Measurements from ENCODE around the gene ROPN1B.
"Not testable (repeated sequence)": the region's sequence is repeated elsewhere in the genome, so short reads cannot be mapped to it uniquely, and the experiment has no call there.

ROPN1B gene

GRCh38 chr3:125968701-125969592, at the start of gene ROPN1B:
Gene ROPN1B, plus strand, starts transcription at chr3:125969178. Its CDS starts 2,877 bp downstream, at chr3:125972055.
- DNase-seq (ENCODE audit: insufficient read length, low spot score) = not testable (repeated sequence)
- FAIRE-seq = peak; percentile 85

GRCh38 chr3:125920191-125920590, 48.8 kb upstream of the ROPN1B start:
- FAIRE-seq; DNase-seq (ENCODE audit: insufficient read length, low spot score): not testable (repeated sequence)

DNA sequence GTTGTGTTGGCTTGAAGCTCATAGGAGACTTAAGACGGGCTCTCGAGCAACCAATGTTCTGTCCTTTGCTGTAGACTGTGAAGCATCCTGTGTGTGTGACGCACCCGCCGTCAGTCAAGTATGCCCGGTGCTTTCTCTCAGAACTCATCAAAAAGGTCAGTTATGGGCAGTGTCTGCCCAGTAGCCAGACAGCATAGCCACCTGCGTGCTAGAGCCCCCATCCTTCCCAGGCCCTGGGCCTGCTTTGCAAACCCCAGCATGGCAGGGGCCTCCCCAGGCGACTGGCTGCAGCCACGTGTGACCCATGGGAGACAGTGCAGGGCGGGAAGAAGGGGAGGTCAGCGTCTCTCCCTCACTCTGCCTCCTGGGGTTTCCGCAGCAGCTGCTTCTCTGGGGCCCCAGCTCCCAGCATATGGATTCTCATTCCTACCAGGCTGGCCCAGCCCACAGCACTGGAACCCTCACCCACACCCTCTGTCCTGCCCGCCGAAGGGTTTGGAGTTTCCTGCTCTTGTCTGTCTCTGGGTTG, 48.2 kb upstream of the ROPN1B start:
- DNase-seq (ENCODE audit: insufficient read length, low spot score) = not testable (repeated sequence)

GRCh38 chr3:125921712-125922111, 47.3 kb upstream of the ROPN1B start:
- FAIRE-seq; DNase-seq (ENCODE audit: insufficient read length, low spot score): not testable (repeated sequence)

More for the DNA sequence above, 48.2 kb upstream of the ROPN1B start:
- not testable (repeated sequence) for FAIRE-seq

DNA sequence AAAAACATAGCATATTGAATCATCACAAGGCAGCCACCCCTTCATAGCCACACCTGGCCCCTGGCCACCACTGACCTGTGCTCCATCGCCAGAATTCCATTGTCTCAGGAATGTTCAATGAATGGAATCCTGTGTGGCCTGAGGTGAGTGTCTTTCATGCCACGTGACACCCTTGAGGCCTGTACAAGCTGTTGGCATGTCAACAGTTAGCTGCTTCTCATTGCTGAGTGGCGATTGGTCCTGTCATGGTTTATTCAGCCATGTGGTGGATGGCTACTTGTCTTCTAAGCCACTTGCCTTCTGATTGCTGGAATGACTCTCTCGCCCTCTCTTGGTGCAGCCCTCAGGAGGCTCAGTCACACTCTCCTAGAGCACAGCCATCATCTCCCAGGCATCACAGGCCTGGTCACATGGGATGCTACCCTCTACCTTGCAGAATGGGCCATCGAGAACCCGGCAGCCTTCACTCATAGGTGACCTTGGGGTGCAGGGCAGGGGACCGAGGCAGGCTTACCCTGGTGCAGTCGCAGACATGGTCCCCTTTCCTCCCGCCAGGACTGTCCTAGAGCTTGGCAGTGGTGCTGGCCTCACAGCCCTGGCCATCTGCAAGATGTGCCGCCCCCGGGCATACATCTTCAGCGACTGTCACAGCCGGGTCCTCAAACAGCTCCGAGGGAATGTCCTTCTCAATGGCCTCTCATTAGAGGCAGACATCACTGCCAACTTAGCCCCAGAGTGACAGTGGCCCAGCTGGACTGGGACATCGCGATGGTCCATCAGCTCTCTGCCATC, 45.5 kb upstream of the ROPN1B start:
- DNase-seq (ENCODE audit: insufficient read length, low spot score); FAIRE-seq: not testable (repeated sequence)

DNA sequence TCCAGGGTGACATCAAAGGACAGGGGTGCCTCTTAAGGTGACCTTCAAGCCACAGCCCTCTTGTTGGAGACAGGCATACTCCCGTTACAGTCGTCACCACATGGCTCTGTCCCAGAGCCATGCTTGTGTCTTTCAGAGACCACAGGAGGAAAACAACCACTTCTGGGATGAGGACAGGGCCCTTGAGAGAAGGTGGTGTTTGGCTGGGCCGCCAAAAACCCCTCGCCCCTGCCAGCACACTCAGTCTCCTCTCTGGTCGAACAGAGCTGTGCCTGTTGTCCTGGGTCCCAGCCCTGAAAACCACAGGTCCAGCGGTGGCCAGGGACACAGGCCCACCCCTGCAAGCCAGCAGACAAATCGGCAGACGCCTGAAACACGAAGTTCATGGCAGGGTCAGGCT, 44.7 kb upstream of the ROPN1B start:
- not testable (repeated sequence) for DNase-seq (ENCODE audit: insufficient read length, low spot score); FAIRE-seq

DNA sequence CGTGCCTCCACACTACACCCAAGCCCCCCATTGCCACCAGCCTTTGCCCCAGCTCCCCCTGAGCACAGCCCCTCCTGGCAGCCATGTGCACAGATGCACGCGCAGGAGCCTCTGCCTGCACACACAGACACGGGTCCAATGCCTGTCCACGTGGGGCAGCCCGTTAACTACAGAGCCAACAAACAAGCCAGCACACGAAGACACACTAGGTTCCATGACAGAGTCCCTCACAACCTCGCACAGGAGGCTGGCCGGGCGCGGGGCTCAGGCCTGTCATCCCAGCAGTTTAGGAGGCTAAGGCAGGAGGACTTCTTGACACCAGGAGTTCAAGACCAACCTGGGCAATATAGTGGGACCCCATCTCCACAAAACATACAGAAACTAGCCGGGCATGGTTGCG, 43.3 kb upstream of the ROPN1B start:
- not testable (repeated sequence) for DNase-seq (ENCODE audit: insufficient read length, low spot score); FAIRE-seq

DNA sequence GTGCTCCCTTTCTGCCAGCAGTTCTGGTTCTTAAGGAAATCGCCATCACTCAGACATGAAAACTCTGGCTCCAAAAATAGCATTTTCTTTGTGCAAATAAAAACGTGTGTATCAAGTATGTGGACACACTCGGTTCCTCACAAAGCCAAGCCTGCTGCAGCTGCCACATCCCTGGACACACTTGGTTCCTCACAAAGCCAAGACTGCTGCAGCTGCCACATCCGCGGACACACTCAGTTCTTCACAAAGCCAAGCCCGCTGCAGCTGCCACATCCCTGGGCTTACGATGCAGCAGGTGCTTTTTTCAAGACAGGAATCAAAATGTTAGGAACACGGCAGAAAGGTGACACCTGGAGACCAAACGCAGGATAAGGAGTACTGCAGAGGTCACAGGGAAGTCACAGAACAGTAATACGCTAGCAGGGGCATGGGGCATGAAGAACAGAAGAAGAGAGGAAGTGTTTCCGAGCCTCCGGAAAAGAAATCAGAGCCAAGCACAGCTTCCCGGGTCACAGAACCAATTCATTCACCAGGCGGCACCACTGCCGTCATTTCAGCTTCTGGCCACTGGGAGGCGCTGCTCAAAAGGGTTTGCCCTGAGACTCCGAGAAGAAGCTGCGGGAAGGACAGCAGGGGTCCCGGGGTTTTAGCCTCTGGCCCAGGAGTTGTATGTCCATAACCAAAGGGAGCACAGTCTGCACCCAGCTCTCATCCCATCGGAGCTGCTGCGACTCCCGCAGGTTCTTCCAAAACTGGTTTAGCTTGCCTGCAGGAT, 40.0 kb upstream of the ROPN1B start:
- FAIRE-seq; DNase-seq (ENCODE audit: insufficient read length, low spot score): not testable (repeated sequence)

DNA sequence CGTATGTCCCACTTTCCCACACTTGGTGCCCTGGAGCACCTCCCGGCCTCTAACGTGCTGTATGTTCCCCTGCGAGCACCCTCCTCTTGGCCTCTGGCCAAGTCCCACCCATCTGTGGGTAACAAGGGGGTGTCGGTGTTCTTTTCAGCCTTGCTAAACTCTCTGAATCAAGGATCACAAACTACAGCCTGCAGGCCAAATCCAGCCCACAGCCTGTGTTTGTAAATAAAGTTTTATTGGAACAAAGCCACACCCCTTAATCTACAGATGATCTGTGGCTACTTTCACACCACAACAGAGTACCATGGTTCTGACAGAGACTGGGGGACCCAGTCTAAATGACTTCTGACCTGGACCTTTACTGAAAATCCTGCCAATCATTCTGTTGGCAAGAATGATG, 39.2 kb upstream of the ROPN1B start:
- not testable (repeated sequence) for FAIRE-seq; DNase-seq (ENCODE audit: insufficient read length, low spot score)

DNA sequence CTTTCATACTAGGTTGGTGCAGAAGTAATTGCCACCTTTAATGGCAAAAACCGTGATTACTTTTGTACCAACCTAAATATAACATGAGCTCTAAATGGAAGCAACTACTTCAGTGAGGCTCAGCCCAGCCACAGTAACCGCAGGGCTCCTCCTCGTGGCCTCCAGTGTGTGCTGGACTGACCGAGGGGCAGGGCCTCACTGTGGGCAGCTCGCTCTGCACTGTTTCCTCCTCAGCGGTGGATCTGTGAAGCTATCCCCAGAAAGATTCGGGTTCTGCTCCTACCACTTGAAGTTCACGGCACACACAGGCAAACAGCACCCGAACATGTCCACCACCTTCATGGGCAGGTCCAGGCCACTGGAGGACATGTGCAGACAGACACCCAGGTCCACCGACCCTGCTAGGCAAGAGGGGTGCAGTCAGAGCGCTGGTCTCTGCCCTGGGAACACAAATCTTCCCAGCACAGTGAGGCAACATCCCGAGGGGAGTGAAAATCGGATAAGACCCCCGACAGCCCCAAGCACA, 37.6 kb upstream of the ROPN1B start:
- FAIRE-seq; DNase-seq (ENCODE audit: insufficient read length, low spot score): not testable (repeated sequence)

DNA sequence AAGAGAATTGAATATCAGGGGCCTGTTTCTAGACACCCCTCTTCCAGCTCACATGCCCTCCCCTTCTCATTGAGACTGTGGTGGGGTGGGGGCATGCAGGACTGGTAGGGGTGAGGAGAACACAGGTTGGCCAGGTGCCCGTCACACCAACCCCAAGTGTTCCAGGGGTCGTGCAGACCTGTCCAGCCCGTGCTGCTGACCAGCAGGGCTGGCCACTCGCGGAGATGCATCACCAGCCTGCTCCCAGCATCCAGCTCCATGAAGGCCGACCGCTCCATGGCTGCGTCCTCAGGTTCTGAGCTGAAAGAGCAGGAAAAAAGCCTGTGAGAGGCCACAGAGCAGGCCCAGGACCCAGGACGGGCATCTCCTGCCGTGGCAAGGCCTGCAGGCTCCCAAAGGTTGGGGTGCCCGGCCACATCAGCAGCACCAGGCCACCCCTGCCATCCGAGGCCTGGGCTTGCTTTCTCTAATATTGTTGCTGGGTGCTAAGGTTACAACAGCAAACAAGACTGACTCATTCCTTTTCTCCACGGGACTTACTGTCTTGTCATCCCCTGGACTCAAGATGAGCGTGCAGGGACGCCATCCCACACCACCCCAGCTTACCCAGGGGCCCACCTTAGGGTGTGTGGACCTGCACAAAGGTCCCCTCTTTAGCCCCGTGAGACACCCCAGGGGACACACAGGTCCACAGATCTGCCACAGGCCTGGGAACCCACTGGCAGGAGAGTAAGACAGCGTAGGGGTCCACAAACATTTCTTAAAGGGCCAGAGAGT, 35.4 kb upstream of the ROPN1B start:
- DNase-seq (ENCODE audit: insufficient read length, low spot score); FAIRE-seq: not testable (repeated sequence)

GRCh38 chr3:125935252-125935874, 33.6 kb upstream of the ROPN1B start:
- DNase-seq (ENCODE audit: insufficient read length, low spot score); FAIRE-seq: not testable (repeated sequence)

DNA sequence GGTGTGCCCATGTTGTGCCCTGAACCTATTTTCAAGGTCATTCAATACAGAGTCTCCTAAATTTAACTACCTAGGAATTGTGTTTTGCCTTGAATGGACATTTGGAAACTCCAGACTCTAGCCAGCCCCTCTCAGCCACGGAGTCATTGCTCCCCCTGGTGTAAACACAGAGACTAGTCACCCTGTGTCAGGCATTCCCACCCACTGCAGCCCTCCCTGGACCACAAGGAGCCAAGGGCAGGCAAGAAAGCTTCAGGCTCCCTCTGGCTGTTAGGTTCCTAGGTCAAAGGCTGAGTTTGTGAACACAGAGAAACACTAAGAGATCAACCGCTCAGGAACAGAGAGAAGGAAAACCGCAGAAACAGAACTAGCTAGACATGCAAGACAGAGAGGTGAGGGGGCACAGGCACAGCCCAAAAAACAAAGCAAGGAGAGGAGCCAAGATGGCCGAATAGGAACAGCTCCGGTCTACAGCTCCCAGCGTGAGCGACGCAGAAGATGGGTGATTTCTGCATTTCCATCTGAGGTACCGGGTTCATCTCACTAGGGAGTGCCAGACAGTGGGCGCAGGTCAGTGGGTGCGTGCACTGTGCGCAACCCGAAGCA, 32.7 kb upstream of the ROPN1B start:
- not testable (repeated sequence) for FAIRE-seq; DNase-seq (ENCODE audit: insufficient read length, low spot score)

DNA sequence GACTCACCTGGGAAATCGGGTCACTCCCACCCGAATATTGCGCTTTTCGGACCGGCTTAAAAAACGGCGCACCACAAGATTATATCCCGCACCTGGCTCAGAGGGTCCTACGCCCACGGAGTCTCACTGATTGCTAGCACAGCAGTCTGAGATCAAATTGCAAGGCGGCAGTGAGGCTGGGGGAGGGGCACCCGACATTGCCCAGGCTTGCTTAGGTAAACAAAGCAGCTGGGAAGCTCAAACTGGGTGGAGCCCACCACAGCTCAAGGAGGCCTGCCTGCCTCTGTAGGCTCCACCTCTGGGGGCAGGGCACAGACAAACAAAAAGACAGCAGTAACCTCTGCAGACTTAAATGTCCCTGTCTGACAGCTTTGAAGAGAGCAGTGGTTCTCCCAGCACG, 32.1 kb upstream of the ROPN1B start:
- not testable (repeated sequence) for FAIRE-seq; DNase-seq (ENCODE audit: insufficient read length, low spot score)

- FAIRE-seq; DNase-seq (ENCODE audit: insufficient read length, low spot score): not testable (repeated sequence)
These were observed 21.2 kb upstream of the ROPN1B start for GRCh38 chr3:125947806-125948205.

GRCh38 chr3:125948901-125949300, 20.1 kb upstream of the ROPN1B start:
- not testable (repeated sequence) for FAIRE-seq; DNase-seq (ENCODE audit: insufficient read length, low spot score)

DNA sequence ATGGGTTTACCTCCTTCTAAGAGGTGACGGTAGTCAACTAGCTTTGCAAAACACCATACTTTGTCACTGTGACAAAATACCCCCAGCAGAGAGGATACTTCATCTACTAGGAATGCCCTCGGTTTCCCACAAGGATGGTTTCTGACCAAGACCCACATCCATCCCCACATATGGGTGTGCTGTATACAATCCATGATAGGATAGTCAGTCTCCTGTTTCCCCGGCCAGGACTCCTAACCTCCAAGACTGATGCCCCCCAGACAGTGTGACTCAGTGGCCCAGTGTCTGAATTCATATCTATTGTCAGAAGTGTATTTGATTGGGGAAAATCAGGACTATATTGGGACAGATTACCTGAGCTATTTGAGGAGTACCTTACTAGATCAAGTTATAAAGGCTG, 17.8 kb upstream of the ROPN1B start:
- not testable (repeated sequence) for DNase-seq (ENCODE audit: insufficient read length, low spot score); FAIRE-seq

GRCh38 chr3:125957020-125957419, 12.0 kb upstream of the ROPN1B start:
- not testable (repeated sequence) for DNase-seq (ENCODE audit: insufficient read length, low spot score); FAIRE-seq
